H1 (cell line): Measurements from ENCODE around the gene PPARGC1A.

ENCODE experiments used
- BCL11A ChIP-seq, 2 experiments: IDR thresholded peaks; one replicate each; pipeline ENCODE4 v1.6.1; 2011; ENCODE audit warnings: low read depth in 2 of 2, low read length in 2 of 2, mild to moderate bottlenecking in 2 of 2
- JUN ChIP-seq: IDR thresholded peaks from 2 replicates; pipeline ENCODE4 v1.6.1; 2011; ENCODE audit warnings: low read depth, mild to moderate bottlenecking, improper control_type of control experiment, low read length
- POLR2A ChIP-seq, 2 experiments: IDR thresholded peaks; 1 replicate in 1 of 2; 2 replicates in 1 of 2; pipeline ENCODE4 v1.6.1; 2011; ENCODE audit warnings: low read depth in 2 of 2, low read length in 2 of 2, mild to moderate bottlenecking in 2 of 2; ENCODE audit errors: control extremely low read depth in 1 of 2
- SIRT6 ChIP-seq: IDR thresholded peaks from one replicate; pipeline ENCODE4 v1.7.1; 2012; ENCODE audit warnings: low read length, inconsistent platforms
- SP1 ChIP-seq: IDR thresholded peaks from 2 replicates; pipeline ENCODE4 v1.6.1; 2011; ENCODE audit warnings: low read depth, low read length
- TAF1 ChIP-seq: IDR thresholded peaks from 2 replicates; pipeline ENCODE4 v1.6.1; 2011; ENCODE audit warnings: mild to moderate bottlenecking, low read depth, low read length
- TF ChIP-seq, protein P1 (sequence below), 3 experiments: IDR thresholded peaks; 1 replicate in 2 of 3; 2 replicates in 1 of 3; pipeline versions ENCODE4 v1.5.1 to v1.6.1; 2011; ENCODE audit warnings: low read length in 3 of 3, mild to moderate bottlenecking in 3 of 3, inconsistent platforms in 2 of 3, low read depth in 1 of 3, moderate library complexity in 1 of 3; ENCODE audit not compliant: insufficient read depth in 1 of 3; ENCODE audit errors: control extremely low read depth in 1 of 3
- TF ChIP-seq, protein P2 (sequence below): IDR thresholded peaks from 2 replicates; pipeline ENCODE4 v1.6.1; 2012; ENCODE audit warnings: inconsistent platforms

DNA sequence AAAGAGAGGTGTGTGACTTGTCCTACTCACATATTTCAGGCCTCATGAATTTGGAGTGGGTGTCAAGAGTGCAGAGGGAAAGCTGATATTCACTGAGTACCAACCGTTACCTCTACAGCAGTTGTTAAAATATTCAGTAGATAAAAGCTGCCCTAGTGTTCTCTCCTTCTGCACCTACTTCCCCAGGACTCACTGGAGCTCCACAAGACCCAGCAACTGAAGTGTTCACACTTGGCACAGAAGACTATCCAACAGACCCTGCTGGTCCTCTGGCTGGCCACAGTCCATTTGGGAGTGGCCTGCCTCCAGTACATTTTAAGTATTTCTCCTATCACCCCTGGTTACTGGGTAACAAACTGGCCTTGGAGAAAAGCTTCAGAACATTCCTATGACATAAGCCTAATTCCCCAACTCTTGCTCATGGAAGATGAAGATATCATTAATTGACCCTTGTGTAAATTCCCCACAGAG lies 70.8 kb downstream of the PPARGC1A start:
- TF ChIP-seq, protein P1, sequence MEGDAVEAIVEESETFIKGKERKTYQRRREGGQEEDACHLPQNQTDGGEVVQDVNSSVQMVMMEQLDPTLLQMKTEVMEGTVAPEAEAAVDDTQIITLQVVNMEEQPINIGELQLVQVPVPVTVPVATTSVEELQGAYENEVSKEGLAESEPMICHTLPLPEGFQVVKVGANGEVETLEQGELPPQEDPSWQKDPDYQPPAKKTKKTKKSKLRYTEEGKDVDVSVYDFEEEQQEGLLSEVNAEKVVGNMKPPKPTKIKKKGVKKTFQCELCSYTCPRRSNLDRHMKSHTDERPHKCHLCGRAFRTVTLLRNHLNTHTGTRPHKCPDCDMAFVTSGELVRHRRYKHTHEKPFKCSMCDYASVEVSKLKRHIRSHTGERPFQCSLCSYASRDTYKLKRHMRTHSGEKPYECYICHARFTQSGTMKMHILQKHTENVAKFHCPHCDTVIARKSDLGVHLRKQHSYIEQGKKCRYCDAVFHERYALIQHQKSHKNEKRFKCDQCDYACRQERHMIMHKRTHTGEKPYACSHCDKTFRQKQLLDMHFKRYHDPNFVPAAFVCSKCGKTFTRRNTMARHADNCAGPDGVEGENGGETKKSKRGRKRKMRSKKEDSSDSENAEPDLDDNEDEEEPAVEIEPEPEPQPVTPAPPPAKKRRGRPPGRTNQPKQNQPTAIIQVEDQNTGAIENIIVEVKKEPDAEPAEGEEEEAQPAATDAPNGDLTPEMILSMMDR (IDR thresholded peaks at IDR 0.05; ENCODE audit: control extremely low read depth in 1 of 3, insufficient read depth in 1 of 3, low read depth in 1 of 3, low read length in 3 of 3), result no peak
- no peak for TF ChIP-seq SIRT6
- TF ChIP-seq SP1, result no peak
- TF ChIP-seq, protein P2, sequence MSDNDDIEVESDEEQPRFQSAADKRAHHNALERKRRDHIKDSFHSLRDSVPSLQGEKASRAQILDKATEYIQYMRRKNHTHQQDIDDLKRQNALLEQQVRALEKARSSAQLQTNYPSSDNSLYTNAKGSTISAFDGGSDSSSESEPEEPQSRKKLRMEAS, result no peak
- no peak for TF ChIP-seq JUN
- TF ChIP-seq TAF1, result no peak
- TF ChIP-seq POLR2A (IDR thresholded peaks at IDR 0.05; ENCODE audit: control extremely low read depth in 1 of 2, low read depth in 2 of 2, low read length in 2 of 2), result no peak
- no peak for TF ChIP-seq BCL11A (IDR thresholded peaks at IDR 0.05; ENCODE audit: low read depth in 2 of 2, low read length in 2 of 2)
